BE2C (cell line): ENCODE data around the gene TM4SF1.

ENCODE experiments used
- DNase-seq: peaks from one replicate; pipeline ENCODE4 v3.0.0-alpha.2; 2020
- H3K27me3 ChIP-seq: fragments of 250-450 bp; sonication (Bioruptor Pico); 2 replicates; pipeline ENCODE4 v1.5.1; 2020; ENCODE audit warnings: mild to moderate bottlenecking
- H3K36me3 ChIP-seq: fragments of 250-450 bp; sonication (Bioruptor Pico); 2 replicates; pipeline ENCODE4 v1.5.1; 2020; ENCODE audit warnings: mild to moderate bottlenecking
- H3K4me1 ChIP-seq: fragments of 250-450 bp; sonication (Bioruptor Pico); 2 replicates; pipeline ENCODE4 v1.5.1; 2020
- H3K4me3 ChIP-seq: 2 replicates; pipeline ENCODE4 v1.5.1; 2011; ENCODE audit warnings: low read depth, low read length
- H3K9me3 ChIP-seq: fragments of 250-450 bp; sonication (Bioruptor Pico); 2 replicates; pipeline ENCODE4 v1.5.1; 2020
- TF ChIP-seq, protein P1 (sequence below): IDR thresholded peaks from 2 replicates; pipeline ENCODE4 v1.5.1; 2012; ENCODE audit warnings: mild to moderate bottlenecking, low read depth, low read length

TM4SF1 gene

DNA sequence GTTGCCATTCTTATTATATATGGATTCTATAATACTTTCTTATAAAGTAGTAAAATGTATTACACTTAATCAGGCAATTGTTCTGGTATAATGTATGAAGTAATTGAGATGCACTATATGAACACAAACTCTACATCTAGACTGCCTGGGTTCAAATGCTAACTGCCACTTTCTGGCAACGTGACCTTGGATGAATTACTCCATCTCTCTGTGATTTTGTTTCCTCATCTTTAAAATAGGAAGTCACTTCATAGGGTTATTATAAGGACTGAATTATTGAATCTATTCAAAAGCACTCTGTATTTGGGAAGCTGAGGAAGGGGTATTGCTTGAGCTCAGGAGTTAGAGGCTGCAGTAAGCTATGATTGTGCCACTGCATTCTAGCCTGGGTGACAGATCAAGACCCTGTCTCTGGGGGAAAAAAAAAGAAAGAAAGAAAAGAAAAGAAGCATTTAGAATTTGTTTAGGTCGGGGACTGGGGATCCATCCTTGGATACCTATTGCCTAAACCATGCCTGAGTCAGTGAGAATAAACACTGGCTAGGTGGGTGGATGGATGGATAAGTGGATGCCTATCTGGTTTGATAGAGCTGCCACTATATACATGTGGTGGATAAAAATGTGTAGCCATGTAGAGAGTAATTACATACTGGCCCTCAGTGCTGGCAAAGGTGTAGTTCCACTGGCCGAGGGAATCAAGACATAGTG lies 2.5 kb downstream of the TM4SF1 start:
- Histone ChIP-seq H3K4me1 (peaks cover 3% of the 10 kb centered on the region; the same call in 1 of the 2 replicates), H3K27me3 (no peaks in the 10 kb centered on the region), H3K36me3 (no peaks in the 10 kb centered on the region), H3K4me3 (no peak overlapping the region), H3K9me3 (no peaks in the 10 kb centered on the region)
- TF ChIP-seq, protein P1, sequence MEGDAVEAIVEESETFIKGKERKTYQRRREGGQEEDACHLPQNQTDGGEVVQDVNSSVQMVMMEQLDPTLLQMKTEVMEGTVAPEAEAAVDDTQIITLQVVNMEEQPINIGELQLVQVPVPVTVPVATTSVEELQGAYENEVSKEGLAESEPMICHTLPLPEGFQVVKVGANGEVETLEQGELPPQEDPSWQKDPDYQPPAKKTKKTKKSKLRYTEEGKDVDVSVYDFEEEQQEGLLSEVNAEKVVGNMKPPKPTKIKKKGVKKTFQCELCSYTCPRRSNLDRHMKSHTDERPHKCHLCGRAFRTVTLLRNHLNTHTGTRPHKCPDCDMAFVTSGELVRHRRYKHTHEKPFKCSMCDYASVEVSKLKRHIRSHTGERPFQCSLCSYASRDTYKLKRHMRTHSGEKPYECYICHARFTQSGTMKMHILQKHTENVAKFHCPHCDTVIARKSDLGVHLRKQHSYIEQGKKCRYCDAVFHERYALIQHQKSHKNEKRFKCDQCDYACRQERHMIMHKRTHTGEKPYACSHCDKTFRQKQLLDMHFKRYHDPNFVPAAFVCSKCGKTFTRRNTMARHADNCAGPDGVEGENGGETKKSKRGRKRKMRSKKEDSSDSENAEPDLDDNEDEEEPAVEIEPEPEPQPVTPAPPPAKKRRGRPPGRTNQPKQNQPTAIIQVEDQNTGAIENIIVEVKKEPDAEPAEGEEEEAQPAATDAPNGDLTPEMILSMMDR, result no peak
- DNase-seq, result no peak

- TF ChIP-seq, protein P1, result no peak
- no peaks in the 10 kb centered on the region for H3K27me3 ChIP-seq
- peaks cover 3% of the 10 kb centered on the region; the same call in 1 of the 2 replicates for H3K4me1 ChIP-seq
- no peak for DNase-seq
- no peaks in the 10 kb centered on the region for H3K36me3 ChIP-seq
- no peak overlapping the region for H3K4me3 ChIP-seq
- H3K9me3 ChIP-seq, result no peaks in the 10 kb centered on the region
Observed at GRCh38 chr3:149374391-149374790, 3.1 kb downstream of the TM4SF1 start.

- DNase-seq, result no peak
- Histone ChIP-seq H3K36me3 (no peaks in the 10 kb centered on the region), H3K9me3 (no peaks in the 10 kb centered on the region), H3K27me3 (no peaks in the 10 kb centered on the region), H3K4me1 (peaks cover 3% of the 10 kb centered on the region; the same call in 1 of the 2 replicates), H3K4me3 (no peak overlapping the region)
- TF ChIP-seq, protein P1, result no peak
Observed at GRCh38 chr3:149373235-149374125, 4.0 kb downstream of the TM4SF1 start.

DNA sequence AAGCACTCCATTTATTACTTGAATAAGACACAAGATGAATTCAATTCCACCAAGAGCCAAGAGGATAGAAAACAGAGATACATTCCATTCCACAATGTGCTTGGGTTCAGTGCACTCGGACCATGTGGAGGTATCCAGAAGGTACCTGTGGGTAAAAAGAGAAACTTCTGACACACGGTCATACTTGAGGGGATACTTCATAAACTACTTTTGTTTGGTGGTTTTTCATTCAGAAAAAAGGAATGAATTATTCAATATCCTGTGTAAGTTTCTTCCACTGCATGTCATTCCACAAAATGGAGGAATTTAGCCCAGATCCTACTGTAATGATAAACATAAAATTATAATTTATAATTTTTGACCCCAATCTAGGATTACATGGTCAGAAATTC lies 5.7 kb downstream of the TM4SF1 start:
- no peak overlapping the region for H3K4me3 ChIP-seq
- no peaks in the 10 kb centered on the region for H3K36me3 ChIP-seq
- TF ChIP-seq, protein P1, result no peak
- no peaks in the 10 kb centered on the region for H3K27me3 ChIP-seq
- H3K4me1 ChIP-seq, result peaks cover 3% of the 10 kb centered on the region; the same call in 1 of the 2 replicates
- DNase-seq, result no peak
- H3K9me3 ChIP-seq, result no peaks in the 10 kb centered on the region

DNA sequence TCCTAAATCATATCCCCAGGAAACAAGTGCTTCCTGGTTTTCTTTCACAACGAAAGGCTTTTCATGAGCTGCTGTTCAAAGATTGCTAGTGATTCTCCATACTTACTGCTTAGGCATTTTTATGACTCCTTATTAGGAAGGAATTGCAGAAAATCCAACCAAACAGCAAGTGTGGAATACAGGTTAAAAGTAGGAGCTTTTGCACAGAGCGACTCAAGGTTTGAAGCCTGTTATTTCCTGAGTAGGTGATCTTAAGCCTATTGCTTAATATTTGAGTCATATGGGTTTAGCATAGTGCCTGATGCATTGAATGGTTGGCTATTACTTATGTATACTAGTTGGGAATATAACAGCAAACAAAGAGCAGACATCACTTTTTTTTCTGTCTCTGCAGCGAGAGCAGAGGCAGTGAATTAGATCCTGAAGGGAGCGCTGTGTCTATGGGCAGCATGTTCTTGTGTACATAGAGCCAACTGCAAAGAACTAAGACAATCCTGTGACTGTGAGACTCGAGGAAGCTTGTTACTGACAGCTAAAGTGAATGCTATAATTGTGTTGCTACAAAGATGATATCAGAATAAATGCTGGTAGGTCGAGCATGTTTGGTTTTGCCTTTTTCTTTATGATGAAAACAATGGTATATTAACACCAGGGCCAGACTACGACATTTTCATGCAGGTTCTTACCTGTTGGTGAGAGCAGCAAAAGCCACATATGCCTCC lies 6.3 kb downstream of the TM4SF1 start:
- Histone ChIP-seq H3K4me3 (no peak overlapping the region), H3K4me1 (peaks cover 3% of the 10 kb centered on the region; the same call in 1 of the 2 replicates)

More for the DNA sequence above, 6.3 kb downstream of the TM4SF1 start:
- Histone ChIP-seq H3K36me3 (no peaks in the 10 kb centered on the region), H3K9me3 (no peaks in the 10 kb centered on the region), H3K27me3 (no peaks in the 10 kb centered on the region)
- TF ChIP-seq, protein P1, result no peak
- no peak for DNase-seq
